Duodenal mucosa (tissue), 2 donors: Measurements from ENCODE around the gene CRYGN.

Experiments
- H3K27ac ChIP-seq: one replicate; pipeline ENCODE4 v1.7.0; 2013; ENCODE audit warnings: low read depth, low read length
- H3K27me3 ChIP-seq, 2 donors: one replicate each; pipeline ENCODE4 v1.7.0; 2013; ENCODE audit warnings: low read length in 2 of 2, control low read depth in 1 of 2; ENCODE audit not compliant: insufficient read depth in 2 of 2, control insufficient read depth in 1 of 2
- H3K36me3 ChIP-seq, 2 donors: one replicate each; pipeline ENCODE4 v1.7.0; 2013; ENCODE audit warnings: low read length in 2 of 2, control low read depth in 1 of 2; ENCODE audit not compliant: insufficient read depth in 2 of 2, control insufficient read depth in 1 of 2
- H3K4me1 ChIP-seq, 2 donors: one replicate each; pipeline ENCODE4 v1.7.0; 2013; ENCODE audit warnings: low read length in 2 of 2, control low read depth in 1 of 2; ENCODE audit not compliant: insufficient read depth in 2 of 2, control insufficient read depth in 1 of 2
- H3K4me3 ChIP-seq, 2 donors: one replicate each; pipeline ENCODE4 v1.7.0; 2013; ENCODE audit warnings: low read length in 2 of 2, low read depth in 1 of 2
- H3K9ac ChIP-seq, 2 donors: one replicate each; pipeline ENCODE4 v1.7.0; 2013; ENCODE audit warnings: low read length in 2 of 2, low read depth in 1 of 2
- H3K9me3 ChIP-seq, 2 donors: one replicate each; pipeline ENCODE4 v1.7.0; 2013; ENCODE audit warnings: low read length in 2 of 2, control low read depth in 1 of 2; ENCODE audit not compliant: control insufficient read depth in 1 of 2

CRYGN gene

DNA sequence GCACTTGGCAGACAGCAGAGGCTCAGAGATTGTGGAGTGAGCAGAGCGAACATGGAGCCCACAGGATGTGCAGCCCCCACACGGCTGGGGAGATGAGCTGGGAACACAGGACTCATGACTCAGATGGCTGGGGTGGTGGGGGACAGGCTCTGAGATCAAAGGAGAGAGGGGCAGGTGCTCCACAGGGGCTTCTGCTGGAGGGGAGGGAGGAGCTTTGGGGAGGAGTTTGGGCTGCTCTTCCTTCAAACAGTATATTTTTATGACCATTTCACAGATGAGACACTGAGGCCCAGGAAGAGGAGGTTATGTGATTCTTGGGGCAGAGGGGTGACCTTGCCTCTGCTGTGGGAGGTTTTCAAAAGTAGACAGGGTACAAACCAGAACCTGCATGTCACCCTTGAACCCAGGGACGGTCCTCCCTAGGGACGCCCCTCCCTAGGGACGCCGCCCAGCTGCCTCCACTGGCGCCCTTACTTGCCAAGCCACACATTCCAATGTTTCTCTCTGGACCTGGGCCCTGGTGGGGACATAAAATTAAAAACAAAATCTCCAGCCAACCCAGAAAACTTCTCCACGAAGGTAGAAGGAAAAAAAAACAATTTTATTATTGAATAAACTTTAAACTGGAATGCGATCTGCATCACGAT is 981 bp upstream of the CRYGN start:
- H3K4me3 ChIP-seq, result no peak overlapping the region

DNA sequence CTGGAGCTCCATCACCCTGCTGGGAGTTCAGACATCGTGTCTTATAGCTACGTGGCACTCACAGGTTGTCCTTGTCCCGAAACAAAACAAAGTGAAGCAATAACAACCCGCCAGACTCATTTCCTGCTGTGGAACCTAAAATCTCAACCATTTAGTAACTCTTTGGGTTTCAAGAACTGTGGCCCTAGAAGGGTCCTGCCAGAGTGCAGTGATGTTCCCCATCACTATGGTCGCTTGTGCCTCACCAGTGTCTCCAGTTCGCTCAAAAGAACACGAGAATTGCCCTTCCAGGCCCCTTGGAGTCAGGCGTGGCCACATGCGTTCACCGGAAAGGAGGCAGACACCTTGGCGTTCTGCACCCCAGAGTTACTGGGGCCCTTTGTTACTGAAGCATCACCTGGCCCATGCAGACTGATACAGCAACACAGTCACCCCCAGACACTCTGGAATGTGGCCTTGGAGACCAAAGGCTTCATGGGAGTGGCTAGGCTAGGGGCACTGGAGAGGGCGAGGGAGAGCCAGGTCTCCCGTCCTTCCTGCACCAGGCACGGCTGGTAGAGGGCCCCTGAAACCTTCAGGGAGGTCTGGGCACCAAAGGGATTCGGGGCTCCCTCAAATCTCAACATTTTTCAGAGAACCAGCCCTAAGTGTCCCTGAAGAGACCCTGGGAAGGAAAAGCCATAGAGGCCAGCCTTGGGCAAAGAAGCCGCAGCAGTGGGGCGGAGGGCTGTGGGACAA is 908 bp downstream of the CRYGN start:
- H3K27me3 ChIP-seq, result peaks cover 17 to 20% of the 10 kb centered on the region in 2 donors
- no peaks in the 10 kb centered on the region for H3K9me3 ChIP-seq
- H3K4me3 ChIP-seq, result peak overlapping the region in 1 of 2 donors; percentile 29

More for the DNA sequence above, 981 bp upstream of the CRYGN start:
- H3K27ac ChIP-seq, result no peak overlapping the region
- H3K4me1 ChIP-seq, result peaks cover 0 to 6% of the 10 kb centered on the region in 2 donors
- no peak overlapping the region for H3K9ac ChIP-seq
- no peaks in the 10 kb centered on the region for H3K9me3 ChIP-seq
- H3K27me3 ChIP-seq, result peaks cover 17 to 20% of the 10 kb centered on the region in 2 donors
- H3K36me3 ChIP-seq, result no peaks in the 10 kb centered on the region

DNA sequence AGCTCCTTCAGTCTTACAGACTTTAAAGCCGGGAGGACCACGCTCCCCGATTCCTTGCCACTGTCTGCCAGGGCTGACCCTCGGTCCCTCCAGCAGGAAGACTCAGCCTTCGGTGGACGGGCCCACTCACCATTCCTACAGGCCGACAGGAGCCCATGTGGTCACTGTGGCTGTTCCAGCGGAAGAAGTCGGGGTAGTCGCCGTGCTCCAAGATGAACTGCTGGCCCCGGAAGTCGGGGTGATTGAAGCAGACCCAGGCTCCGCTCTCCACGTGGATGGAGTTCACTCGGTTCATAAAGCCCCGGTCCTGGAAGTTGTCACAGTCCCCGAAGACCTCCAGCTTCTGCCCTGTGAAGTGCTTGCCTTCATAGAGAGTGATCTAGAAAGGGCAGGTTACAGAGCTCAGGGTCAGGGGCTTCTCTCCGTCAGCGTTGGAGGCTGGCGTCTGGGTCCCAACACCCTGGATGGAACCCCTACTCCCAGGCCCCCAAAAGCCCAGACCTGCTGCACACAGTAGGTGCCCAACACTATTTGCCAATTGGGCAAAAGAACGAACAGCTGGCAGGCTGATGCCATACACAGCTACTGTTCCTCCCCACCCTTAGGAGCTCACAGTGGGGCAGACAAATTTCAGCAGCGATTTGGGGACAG is 1.9 kb downstream of the CRYGN start:
- Histone ChIP-seq H3K36me3 (no peaks in the 10 kb centered on the region), H3K9me3 (no peaks in the 10 kb centered on the region), H3K9ac (no peak overlapping the region), H3K27me3 (peaks cover 17 to 20% of the 10 kb centered on the region in 2 donors), H3K4me3 (no peak overlapping the region), H3K4me1 (peaks cover 0 to 6% of the 10 kb centered on the region in 2 donors), H3K27ac (no peak overlapping the region)

More for the DNA sequence above, 908 bp downstream of the CRYGN start:
- H3K9ac ChIP-seq, result no peak overlapping the region
- H3K36me3 ChIP-seq, result no peaks in the 10 kb centered on the region
- H3K27ac ChIP-seq, result no peak overlapping the region
- H3K4me1 ChIP-seq, result peaks cover 0 to 6% of the 10 kb centered on the region in 2 donors

DNA sequence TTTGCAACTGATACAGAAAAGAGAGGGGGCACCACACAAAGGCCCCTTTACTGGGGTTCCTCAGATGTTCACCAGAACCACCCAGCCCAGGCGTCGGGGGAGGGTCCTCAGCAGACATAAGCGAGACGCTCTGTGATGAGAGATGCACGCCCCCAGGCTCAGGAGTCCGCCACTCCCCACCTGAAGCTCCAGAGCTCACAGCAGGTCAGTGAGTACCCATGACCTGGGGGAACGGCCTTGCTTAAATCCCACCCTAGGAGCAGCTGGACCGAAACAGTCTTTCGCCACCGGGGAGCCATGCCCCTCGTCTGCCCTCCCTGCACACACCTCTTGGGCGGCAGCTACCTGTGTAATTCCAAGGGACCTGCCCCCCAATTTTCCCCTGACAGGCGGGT is 2.8 kb downstream of the CRYGN start:
- Histone ChIP-seq H3K4me3 (no peak overlapping the region), H3K27ac (no peak overlapping the region), H3K36me3 (no peaks in the 10 kb centered on the region), H3K4me1 (peaks cover 3 to 6% of the 10 kb centered on the region in 2 donors), H3K9me3 (no peaks in the 10 kb centered on the region), H3K9ac (no peak overlapping the region), H3K27me3 (peaks cover 17 to 20% of the 10 kb centered on the region in 2 donors)

DNA sequence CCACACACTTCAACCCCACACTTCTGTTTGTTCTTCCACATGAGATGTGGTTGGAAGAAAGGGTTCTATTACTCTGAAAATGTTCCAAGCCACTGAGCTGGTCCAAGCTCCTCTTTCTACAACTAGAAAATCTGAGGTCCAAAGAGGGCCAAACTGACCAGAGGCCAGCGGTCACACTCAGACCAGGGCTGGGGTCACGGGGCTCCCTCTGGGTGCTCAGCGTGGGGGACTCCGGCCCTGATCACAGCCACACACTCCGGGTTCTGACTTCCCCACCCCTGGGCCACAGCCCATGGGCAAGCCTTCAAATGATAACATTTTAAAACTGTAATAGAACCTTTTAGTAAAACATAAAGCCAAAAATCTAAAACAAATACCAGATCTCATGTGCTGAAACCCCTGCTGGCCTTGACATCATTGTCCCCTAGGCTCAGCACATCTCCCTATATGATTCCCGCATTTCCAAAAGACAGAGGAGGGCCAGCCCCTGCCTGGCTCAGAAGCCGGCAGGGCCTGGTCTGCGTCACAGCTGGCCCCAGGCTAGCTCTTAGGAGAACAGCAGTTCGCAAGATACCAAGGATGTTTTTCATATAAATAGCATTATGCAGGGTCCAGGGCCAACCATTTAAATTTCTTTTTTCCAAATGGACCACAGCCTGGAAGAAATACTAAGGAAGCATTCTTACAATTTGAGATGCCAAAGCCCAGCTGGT is 3.3 kb downstream of the CRYGN start:
- H3K27ac ChIP-seq, result no peak overlapping the region
- peaks cover 17 to 20% of the 10 kb centered on the region in 2 donors for H3K27me3 ChIP-seq
- H3K36me3 ChIP-seq, result no peaks in the 10 kb centered on the region
- peaks cover 3 to 6% of the 10 kb centered on the region in 2 donors for H3K4me1 ChIP-seq
- H3K9me3 ChIP-seq, result no peaks in the 10 kb centered on the region
- no peak overlapping the region for H3K9ac ChIP-seq
- no peak overlapping the region for H3K4me3 ChIP-seq

DNA sequence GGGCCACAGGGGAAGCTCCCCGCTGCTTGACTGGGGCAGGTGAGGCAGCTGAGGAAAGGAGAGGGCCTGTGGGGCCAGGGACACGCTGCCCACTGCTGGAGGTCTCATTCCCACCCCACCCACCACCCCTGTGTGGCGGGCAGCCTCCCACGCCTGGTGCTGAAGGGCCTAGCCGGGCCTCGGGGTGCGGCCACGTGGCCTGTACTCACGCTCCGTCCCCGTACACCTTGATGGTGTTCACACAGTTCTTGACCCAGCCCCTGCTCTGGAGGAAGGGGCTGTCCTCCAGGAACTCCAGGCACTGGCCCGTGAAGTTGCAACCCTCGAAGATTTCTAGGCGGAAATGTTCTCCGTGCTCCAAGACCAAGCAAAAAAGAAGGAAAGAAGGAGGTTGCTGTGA is 4.0 kb downstream of the CRYGN start:
- Histone ChIP-seq H3K27ac (no peak overlapping the region), H3K9me3 (no peaks in the 10 kb centered on the region), H3K36me3 (no peaks in the 10 kb centered on the region), H3K4me1 (peaks cover 3 to 6% of the 10 kb centered on the region in 2 donors), H3K9ac (no peak overlapping the region), H3K4me3 (no peak overlapping the region), H3K27me3 (peaks cover 16 to 19% of the 10 kb centered on the region in 2 donors)

DNA sequence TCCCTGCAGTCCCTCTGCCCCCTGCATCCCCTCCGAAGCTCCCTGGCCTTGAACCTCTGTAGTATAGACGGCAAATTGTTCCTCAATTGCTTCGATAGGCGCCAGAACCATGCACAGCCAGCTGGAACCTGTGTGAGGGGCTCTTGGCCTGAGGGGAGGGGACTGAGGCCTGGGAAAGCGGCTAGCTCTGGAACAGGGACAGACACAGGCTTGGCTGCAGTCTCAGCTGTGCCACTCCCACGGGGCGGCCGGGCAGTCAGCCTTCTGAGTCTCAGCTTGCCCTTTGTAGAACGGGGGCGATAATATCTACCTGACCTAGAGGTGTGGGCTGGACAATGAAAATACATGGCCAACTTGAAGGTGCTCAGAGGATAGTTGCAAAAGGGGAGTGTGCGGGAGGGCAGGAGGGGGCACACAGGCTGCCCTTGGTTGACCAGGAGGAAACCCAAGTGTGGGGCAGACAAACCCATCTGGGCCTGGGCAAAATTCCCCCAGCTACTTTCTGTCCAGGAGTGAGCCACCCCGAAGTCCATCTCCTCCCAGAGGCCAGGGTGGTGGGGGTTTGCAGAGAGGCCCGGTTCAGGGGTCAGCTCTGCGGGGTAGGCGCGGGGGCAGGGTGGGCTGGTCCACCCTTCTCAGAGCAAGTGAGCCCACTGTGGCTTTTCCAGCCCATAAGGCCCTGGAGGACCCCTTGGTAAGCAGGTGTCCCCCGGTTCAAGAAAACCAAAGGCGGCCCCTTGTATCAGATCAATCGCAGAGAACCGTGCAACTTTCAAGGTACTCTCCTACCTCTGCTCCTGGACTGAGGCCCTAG is 4.6 kb downstream of the CRYGN start:
- H3K9ac ChIP-seq, result no peak overlapping the region
- H3K9me3 ChIP-seq, result no peaks in the 10 kb centered on the region
- no peak overlapping the region for H3K27ac ChIP-seq
- H3K4me3 ChIP-seq, result no peak overlapping the region
- peaks cover 10 to 12% of the 10 kb centered on the region in 2 donors for H3K27me3 ChIP-seq
- H3K4me1 ChIP-seq, result peaks cover 4 to 6% of the 10 kb centered on the region in 2 donors
- H3K36me3 ChIP-seq, result no peaks in the 10 kb centered on the region

DNA sequence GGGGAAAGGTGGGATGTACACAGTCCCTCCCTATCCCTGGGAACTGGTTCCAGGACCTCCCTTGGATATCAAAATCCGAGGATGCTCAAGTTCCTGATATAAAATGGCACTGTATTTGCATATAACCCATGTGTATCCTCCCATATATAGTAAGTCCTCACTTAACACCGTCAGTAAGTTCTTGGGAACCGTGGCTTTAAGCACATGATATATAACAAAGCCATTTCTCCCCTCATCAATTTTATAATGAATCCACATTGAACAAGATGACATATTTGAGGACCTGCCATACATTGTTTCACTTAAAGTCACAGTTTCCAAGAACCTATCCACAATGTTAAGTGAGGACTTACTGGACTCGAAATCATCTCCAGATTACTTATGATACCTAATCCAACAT is 5.4 kb downstream of the CRYGN start:
- Histone ChIP-seq H3K27ac (no peak overlapping the region), H3K9me3 (no peaks in the 10 kb centered on the region), H3K9ac (no peak overlapping the region), H3K4me3 (no peak overlapping the region), H3K27me3 (peaks cover 6 to 7% of the 10 kb centered on the region in 2 donors), H3K36me3 (no peaks in the 10 kb centered on the region), H3K4me1 (peaks cover 4 to 11% of the 10 kb centered on the region in 2 donors)

DNA sequence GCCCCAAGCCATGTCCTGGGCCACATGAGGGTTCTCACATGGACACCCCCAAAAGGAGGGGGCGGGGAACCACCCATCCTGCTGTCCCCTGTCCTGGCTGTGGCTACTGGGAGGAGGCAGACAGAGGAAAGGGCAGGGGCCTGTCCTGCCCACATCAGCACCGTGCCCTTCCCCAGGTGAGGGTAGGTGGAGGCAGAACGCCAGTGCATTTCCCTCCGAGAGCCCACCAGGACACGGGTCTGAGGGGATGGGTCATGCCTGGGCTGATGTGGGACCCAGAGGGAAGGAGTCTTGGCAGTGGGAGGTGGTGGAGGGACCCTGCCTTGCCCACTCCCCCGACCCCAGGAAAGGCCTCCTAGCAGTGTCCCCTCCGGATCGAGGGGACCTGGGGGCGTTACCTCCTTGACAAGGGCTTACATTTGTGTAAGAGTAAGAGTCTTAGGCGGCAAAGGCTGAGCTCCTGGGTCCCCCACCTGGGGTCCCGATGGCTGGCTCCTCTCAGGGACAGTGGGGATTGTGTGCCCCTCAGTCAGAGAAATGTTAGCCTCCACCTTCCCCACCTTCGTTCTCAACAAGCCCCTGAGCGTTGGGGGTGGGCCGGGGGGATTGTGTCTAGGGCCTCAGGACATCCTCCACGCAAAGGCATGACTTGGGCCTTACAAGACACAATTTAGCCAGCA is 6.1 kb downstream of the CRYGN start:
- Histone ChIP-seq H3K27me3 (peaks cover 0 to under 1% of the 10 kb centered on the region in 2 donors), H3K9ac (no peak overlapping the region), H3K27ac (no peak overlapping the region), H3K4me3 (no peak overlapping the region), H3K36me3 (no peaks in the 10 kb centered on the region), H3K9me3 (no peaks in the 10 kb centered on the region), H3K4me1 (peaks cover 7 to 16% of the 10 kb centered on the region in 2 donors)
